ENCODE data around the gene FGGY.
"Not testable (repeated sequence)": the region's sequence is repeated elsewhere in the genome, so short reads cannot be mapped to it uniquely, and the experiment has no call there.

FGGY gene

DNA sequence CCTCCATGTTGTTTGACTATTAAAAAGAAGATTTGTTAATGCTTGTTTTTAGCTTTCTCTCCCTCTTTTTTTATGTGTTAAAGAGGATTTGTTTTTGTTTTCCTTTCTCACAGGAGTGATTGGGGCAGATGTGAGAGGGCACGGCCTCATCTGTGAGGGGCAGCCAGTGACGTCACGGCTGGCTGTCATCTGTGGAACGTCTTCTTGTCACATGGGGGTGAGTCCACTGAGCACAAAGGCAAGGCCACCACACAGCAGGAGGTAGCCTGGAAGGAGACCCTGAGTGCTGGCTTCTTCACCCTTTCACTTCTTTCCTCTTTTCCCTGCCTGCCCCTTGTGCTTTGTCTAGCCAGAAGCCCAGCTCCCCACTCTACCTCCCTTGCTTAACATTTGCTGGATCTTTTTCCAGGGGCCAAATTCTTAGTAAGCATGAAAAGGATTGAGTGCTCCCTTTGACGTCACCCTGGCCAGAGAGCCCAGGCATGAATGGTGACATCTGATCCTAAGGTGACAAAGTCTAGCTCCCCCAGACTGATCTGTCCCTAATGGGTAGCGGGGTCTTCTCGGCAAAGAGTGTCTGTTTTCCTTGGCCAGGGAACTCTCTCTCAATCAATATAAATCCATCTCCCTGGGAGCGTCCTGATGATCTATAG lies 257.2 kb downstream of the FGGY start:
- H3K4me1 ChIP-seq (ENCODE audit: control insufficient read depth, insufficient read depth, low read length) = no peaks in the 10 kb centered on the region

DNA sequence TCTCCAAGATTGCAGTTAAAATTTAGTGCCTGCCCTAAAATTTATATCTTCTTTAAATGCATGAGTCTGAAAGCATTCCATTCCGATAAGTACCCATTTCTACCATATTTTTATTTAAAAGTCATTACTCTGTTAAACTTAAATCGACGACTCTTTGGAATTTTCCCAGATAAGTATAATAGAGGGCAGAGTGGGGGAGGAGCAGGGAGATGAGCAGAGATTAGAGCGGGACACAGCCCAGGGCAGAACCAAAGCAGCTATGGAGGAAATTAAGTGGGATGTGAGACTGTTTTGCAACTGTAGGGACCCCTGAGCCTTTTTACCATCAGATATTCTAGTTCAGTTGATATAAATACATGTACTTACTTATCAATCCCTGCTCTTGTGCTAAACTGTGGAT lies 257.9 kb downstream of the FGGY start:
- no peaks in the 10 kb centered on the region for H3K27me3 ChIP-seq (ENCODE audit: control insufficient read depth, insufficient read depth, low read length)
- H3K9ac ChIP-seq (ENCODE audit: low read depth, low read length) = no peak overlapping the region
- no peaks in the 10 kb centered on the region for H3K4me1 ChIP-seq (ENCODE audit: control insufficient read depth, insufficient read depth, low read length)
- H3K27ac ChIP-seq (ENCODE audit: low read depth, low read length) = no peak overlapping the region
- no peaks in the 10 kb centered on the region for H3K9me3 ChIP-seq (ENCODE audit: control insufficient read depth, insufficient read depth, low read length)
- no peaks in the 10 kb centered on the region for H3K36me3 ChIP-seq (ENCODE audit: control insufficient read depth, insufficient read depth, low read length)
- no peak overlapping the region for H3K4me3 ChIP-seq (ENCODE audit: low read depth, low read length)

More for the DNA sequence above, 257.2 kb downstream of the FGGY start:
- Histone ChIP-seq H3K27ac (ENCODE audit: low read depth, low read length) (no peak overlapping the region), H3K36me3 (ENCODE audit: control insufficient read depth, insufficient read depth, low read length) (no peaks in the 10 kb centered on the region), H3K9me3 (ENCODE audit: control insufficient read depth, insufficient read depth, low read length) (no peaks in the 10 kb centered on the region), H3K27me3 (ENCODE audit: control insufficient read depth, insufficient read depth, low read length) (no peaks in the 10 kb centered on the region), H3K4me3 (ENCODE audit: low read depth, low read length) (no peak overlapping the region), H3K9ac (ENCODE audit: low read depth, low read length) (no peak overlapping the region)

DNA sequence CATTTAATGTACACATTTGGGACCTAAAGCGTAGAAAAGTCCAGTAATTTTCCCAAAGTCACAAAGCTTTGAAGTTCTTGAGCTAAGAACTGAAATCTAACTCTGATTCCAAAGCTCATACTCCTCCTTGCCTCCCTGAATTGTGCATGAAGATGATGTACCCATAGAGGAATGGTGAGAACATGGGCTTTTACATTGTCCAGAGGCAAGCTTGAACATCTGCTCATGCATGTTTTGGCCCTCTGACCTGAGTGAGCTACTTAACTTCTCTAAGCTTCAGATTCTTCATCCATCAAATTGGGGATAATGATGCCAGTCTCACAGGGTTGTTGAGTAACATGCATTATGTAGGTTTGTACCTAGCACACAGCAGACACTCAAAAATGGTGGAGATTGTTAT lies 259.5 kb downstream of the FGGY start:
- Histone ChIP-seq H3K4me1 (ENCODE audit: control insufficient read depth, insufficient read depth, low read length) (no peaks in the 10 kb centered on the region), H3K27ac (ENCODE audit: low read depth, low read length) (no peak overlapping the region), H3K4me3 (ENCODE audit: low read depth, low read length) (no peak overlapping the region), H3K27me3 (ENCODE audit: control insufficient read depth, insufficient read depth, low read length) (no peaks in the 10 kb centered on the region), H3K9me3 (ENCODE audit: control insufficient read depth, insufficient read depth, low read length) (no peaks in the 10 kb centered on the region), H3K36me3 (ENCODE audit: control insufficient read depth, insufficient read depth, low read length) (no peaks in the 10 kb centered on the region), H3K9ac (ENCODE audit: low read depth, low read length) (no peak overlapping the region)

GRCh38 chr1:59556802-59557548 lies 260.1 kb downstream of the FGGY start:
- Histone ChIP-seq H3K27ac (ENCODE audit: low read depth, low read length) (no peak overlapping the region), H3K36me3 (ENCODE audit: control insufficient read depth, insufficient read depth, low read length) (no peaks in the 10 kb centered on the region), H3K9me3 (ENCODE audit: control insufficient read depth, insufficient read depth, low read length) (no peaks in the 10 kb centered on the region), H3K4me3 (ENCODE audit: low read depth, low read length) (no peak overlapping the region), H3K9ac (ENCODE audit: low read depth, low read length) (no peak overlapping the region), H3K27me3 (ENCODE audit: control insufficient read depth, insufficient read depth, low read length) (no peaks in the 10 kb centered on the region), H3K4me1 (ENCODE audit: control insufficient read depth, insufficient read depth, low read length) (no peaks in the 10 kb centered on the region)

DNA sequence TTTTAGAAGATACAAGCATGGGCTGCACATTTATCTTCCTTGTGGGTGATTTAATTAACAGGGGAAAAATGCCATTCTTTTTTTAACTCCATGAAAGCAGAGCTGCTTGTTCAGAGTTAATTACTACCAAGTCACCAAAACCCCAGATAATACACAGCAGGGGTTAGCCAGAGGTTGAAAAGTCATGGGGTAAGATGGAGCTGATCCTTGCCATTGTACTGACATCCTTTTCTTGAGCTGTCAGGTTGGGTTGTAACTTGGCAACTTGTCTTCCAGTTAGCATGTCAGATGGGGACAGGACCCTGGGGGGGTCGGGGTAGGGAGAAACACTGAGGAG lies 260.6 kb downstream of the FGGY start:
- Histone ChIP-seq H3K9ac (ENCODE audit: low read depth, low read length) (no peak overlapping the region), H3K36me3 (ENCODE audit: control insufficient read depth, insufficient read depth, low read length) (no peaks in the 10 kb centered on the region), H3K27me3 (ENCODE audit: control insufficient read depth, insufficient read depth, low read length) (no peaks in the 10 kb centered on the region), H3K9me3 (ENCODE audit: control insufficient read depth, insufficient read depth, low read length) (no peaks in the 10 kb centered on the region), H3K4me1 (ENCODE audit: control insufficient read depth, insufficient read depth, low read length) (no peaks in the 10 kb centered on the region), H3K27ac (ENCODE audit: low read depth, low read length) (no peak overlapping the region), H3K4me3 (ENCODE audit: low read depth, low read length) (no peak overlapping the region)

- H3K27me3 ChIP-seq (ENCODE audit: control insufficient read depth, insufficient read depth, low read length); H3K27ac ChIP-seq (ENCODE audit: low read depth, low read length); H3K9me3 ChIP-seq (ENCODE audit: control insufficient read depth, insufficient read depth, low read length); H3K36me3 ChIP-seq (ENCODE audit: control insufficient read depth, insufficient read depth, low read length); H3K9ac ChIP-seq (ENCODE audit: low read depth, low read length); H3K4me3 ChIP-seq (ENCODE audit: low read depth, low read length); H3K4me1 ChIP-seq (ENCODE audit: control insufficient read depth, insufficient read depth, low read length): not testable (repeated sequence)
These were observed 261.7 kb downstream of the FGGY start for GRCh38 chr1:59558580-59558979.

DNA sequence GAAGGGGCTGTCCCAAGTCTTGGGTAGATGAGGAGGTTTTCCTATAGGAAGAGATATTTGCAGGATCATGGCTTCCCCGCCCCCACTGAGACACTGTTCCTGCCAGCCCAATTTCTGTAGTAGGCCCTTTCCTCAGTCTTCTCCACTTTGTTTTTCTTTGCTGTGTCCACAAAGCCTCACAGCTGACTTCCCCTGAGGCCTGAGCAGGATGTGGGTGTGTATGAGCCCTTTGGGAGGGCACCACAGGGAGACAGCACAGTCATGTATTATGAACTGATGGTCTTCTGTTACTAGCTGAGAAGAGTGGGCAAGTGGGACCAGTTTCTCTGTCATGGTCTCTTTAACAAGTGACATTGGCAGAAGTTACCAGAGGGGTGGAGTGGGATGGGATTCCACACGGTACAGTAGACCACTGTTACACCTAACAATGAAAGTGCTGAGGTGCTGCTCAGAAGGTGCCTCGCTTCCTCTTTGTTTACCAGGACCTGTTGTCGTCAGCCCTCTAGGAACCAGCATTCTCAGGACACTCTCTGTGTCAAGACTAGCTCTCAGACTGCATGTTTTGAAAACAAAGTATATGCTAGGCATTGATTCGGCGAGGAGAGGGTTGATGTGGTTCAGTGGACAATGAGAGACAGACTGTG lies 264.0 kb downstream of the FGGY start:
- H3K9me3 ChIP-seq (ENCODE audit: control insufficient read depth, insufficient read depth, low read length) = no peaks in the 10 kb centered on the region
- no peaks in the 10 kb centered on the region for H3K36me3 ChIP-seq (ENCODE audit: control insufficient read depth, insufficient read depth, low read length)
- no peak overlapping the region for H3K27ac ChIP-seq (ENCODE audit: low read depth, low read length)
- H3K27me3 ChIP-seq (ENCODE audit: control insufficient read depth, insufficient read depth, low read length) = no peaks in the 10 kb centered on the region
- no peak overlapping the region for H3K9ac ChIP-seq (ENCODE audit: low read depth, low read length)
- no peak overlapping the region for H3K4me3 ChIP-seq (ENCODE audit: low read depth, low read length)
- H3K4me1 ChIP-seq (ENCODE audit: control insufficient read depth, insufficient read depth, low read length) = no peaks in the 10 kb centered on the region

GRCh38 chr1:59561796-59562195 lies 264.9 kb downstream of the FGGY start:
- H3K9ac ChIP-seq (ENCODE audit: low read depth, low read length) = no peak overlapping the region
- H3K27ac ChIP-seq (ENCODE audit: low read depth, low read length) = no peak overlapping the region
- no peaks in the 10 kb centered on the region for H3K9me3 ChIP-seq (ENCODE audit: control insufficient read depth, insufficient read depth, low read length)
- H3K4me1 ChIP-seq (ENCODE audit: control insufficient read depth, insufficient read depth, low read length) = no peaks in the 10 kb centered on the region
- no peak overlapping the region for H3K4me3 ChIP-seq (ENCODE audit: low read depth, low read length)
- H3K36me3 ChIP-seq (ENCODE audit: control insufficient read depth, insufficient read depth, low read length) = no peaks in the 10 kb centered on the region
- H3K27me3 ChIP-seq (ENCODE audit: control insufficient read depth, insufficient read depth, low read length) = no peaks in the 10 kb centered on the region

- Histone ChIP-seq H3K4me3 (ENCODE audit: low read depth, low read length) (no peak overlapping the region), H3K4me1 (ENCODE audit: control insufficient read depth, insufficient read depth, low read length) (no peaks in the 10 kb centered on the region), H3K9me3 (ENCODE audit: control insufficient read depth, insufficient read depth, low read length) (no peaks in the 10 kb centered on the region), H3K9ac (ENCODE audit: low read depth, low read length) (no peak overlapping the region), H3K27ac (ENCODE audit: low read depth, low read length) (no peak overlapping the region), H3K36me3 (ENCODE audit: control insufficient read depth, insufficient read depth, low read length) (no peaks in the 10 kb centered on the region), H3K27me3 (ENCODE audit: control insufficient read depth, insufficient read depth, low read length) (no peaks in the 10 kb centered on the region)
These were observed 267.4 kb downstream of the FGGY start for GRCh38 chr1:59564192-59564891.

- Histone ChIP-seq H3K9ac (ENCODE audit: low read depth, low read length) (no peak overlapping the region), H3K4me3 (ENCODE audit: low read depth, low read length) (no peak overlapping the region), H3K9me3 (ENCODE audit: control insufficient read depth, insufficient read depth, low read length) (no peaks in the 10 kb centered on the region), H3K36me3 (ENCODE audit: control insufficient read depth, insufficient read depth, low read length) (no peaks in the 10 kb centered on the region), H3K27me3 (ENCODE audit: control insufficient read depth, insufficient read depth, low read length) (no peaks in the 10 kb centered on the region), H3K27ac (ENCODE audit: low read depth, low read length) (no peak overlapping the region), H3K4me1 (ENCODE audit: control insufficient read depth, insufficient read depth, low read length) (peaks cover 6% of the 10 kb centered on the region)
These were observed 268.9 kb downstream of the FGGY start for GRCh38 chr1:59565611-59566410.
